Stimulated activated CD8-positive, alpha-beta memory T cell treated with anti-CD3 and anti-CD28 coated beads, Interleukin-7, amount 100 ng/mL, for 1 hour (primary cell): Measurements from ENCODE around the gene ESR1.
"Not testable (repeated sequence)": the region's sequence is repeated elsewhere in the genome, so short reads cannot be mapped to it uniquely, and the experiment has no call there.

Experiments
- DNase-seq, 2 donors: peaks; one replicate each; pipeline ENCODE4 v3.0.0-alpha.2; 2020; ENCODE audit warnings: low read depth in 2 of 2

Gene ESR1

GRCh38 chr6:152054441-152054840, 247.0 kb downstream of the ESR1 start:
- no peak for DNase-seq

GRCh38 chr6:152055517-152055916, 248.0 kb downstream of the ESR1 start:
- DNase-seq: no peak

- DNase-seq: no peak
Measured at GRCh38 chr6:152057832-152058498, 250.5 kb downstream of the ESR1 start.

GRCh38 chr6:152059909-152060308, 252.4 kb downstream of the ESR1 start:
- DNase-seq: no peak

- no peak for DNase-seq
Measured at GRCh38 chr6:152062476-152062875, 255.0 kb downstream of the ESR1 start.

- no peak for DNase-seq
Measured at GRCh38 chr6:152063170-152063921, 255.9 kb downstream of the ESR1 start.

- no peak for DNase-seq
Measured at GRCh38 chr6:152068622-152069261, 261.3 kb downstream of the ESR1 start.

- DNase-seq: no peak
Measured at GRCh38 chr6:152070556-152070955, 263.1 kb downstream of the ESR1 start.

GRCh38 chr6:152071318-152071717, 263.8 kb downstream of the ESR1 start:
- no peak for DNase-seq

- no peak for DNase-seq
Measured at GRCh38 chr6:152071843-152072242, 264.4 kb downstream of the ESR1 start.

GRCh38 chr6:152076242-152076641, 268.8 kb downstream of the ESR1 start:
- not testable (repeated sequence) for DNase-seq

GRCh38 chr6:152078001-152078400, 270.5 kb downstream of the ESR1 start:
- DNase-seq: no peak

GRCh38 chr6:152078804-152079203, 271.3 kb downstream of the ESR1 start:
- no peak for DNase-seq

GRCh38 chr6:152085451-152085921, 278.0 kb downstream of the ESR1 start:
- DNase-seq: no peak

- DNase-seq: no peak
Measured at GRCh38 chr6:152086223-152086873, 278.9 kb downstream of the ESR1 start.

GRCh38 chr6:152087096-152087495, 279.6 kb downstream of the ESR1 start:
- DNase-seq: no peak

- no peak for DNase-seq
Measured at GRCh38 chr6:152087701-152088100, 280.2 kb downstream of the ESR1 start.

- no peak for DNase-seq
Measured at GRCh38 chr6:152089992-152090391, 282.5 kb downstream of the ESR1 start.

GRCh38 chr6:152091201-152091600, 283.7 kb downstream of the ESR1 start:
- no peak for DNase-seq

- DNase-seq: no peak
Measured at GRCh38 chr6:152091851-152092341, 284.4 kb downstream of the ESR1 start.

GRCh38 chr6:152093711-152094110, 286.2 kb downstream of the ESR1 start:
- no peak for DNase-seq

- no peak for DNase-seq
Measured at GRCh38 chr6:152094276-152094675, 286.8 kb downstream of the ESR1 start.
